Panc1 (cell line): ENCODE measurements around the gene SMIM22. TPM values are rescaled to one million over a fixed set of nuclear protein-coding genes. Genes with fewer than 3 reads are reported as not detected.

Source experiments
- ATAC-seq: fragments of 200-7000 bp; cut with Tn5 transposase; 2 replicates; pipeline ENCODE4 v1.9.1; 2020; ENCODE audit warnings: mild to moderate bottlenecking, moderate library complexity
- Bru-seq: library from RNA; stranded (reverse); fragments of 400-500 nt; gene quantifications from one replicate; lab custom pipeline; 2021; lab: Mats Ljungman, UMichigan
- BruChase-seq, 2 experiments: library from RNA; stranded (reverse); fragments of 400-500 nt; gene quantifications; one replicate each; lab custom pipeline; 2021; lab: Mats Ljungman, UMichigan
- BruUV-seq: library from RNA; stranded (reverse); fragments of 400-500 nt; replicated peaks from 2 replicates; lab custom pipeline; 2021; lab: Mats Ljungman, UMichigan
- CTCF ChIA-PET: fragments of 300-600 bp; sonication (Branson Sonifier 250); formaldehyde crosslinking; loops from one replicate; lab custom pipeline; 2022; ENCODE audit warnings: antibody characterized with exemption; lab: Charles Lee
- POLR2A ChIA-PET: fragments of 300-600 bp; sonication (Branson Sonifier 250); formaldehyde crosslinking; loops from one replicate; lab custom pipeline; 2022; ENCODE audit warnings: antibody characterized with exemption; lab: Charles Lee
- DNase-seq: peaks from one replicate; pipeline ENCODE4 v3.0.0-alpha.2; 2010; ENCODE audit warnings: low read depth, low spot score
- H3K27ac ChIP-seq: 2 replicates; pipeline ENCODE4 v1.5.1; 2011; ENCODE audit warnings: mild to moderate bottlenecking, low read length, inconsistent platforms
- H3K27me3 ChIP-seq: fragments of 200-500 bp; sonication (Bioruptor generic); 2 replicates; pipeline ENCODE4 v1.6.0; 2014; ENCODE audit warnings: low read length, inconsistent platforms; ENCODE audit not compliant: control insufficient read depth, insufficient read depth
- H3K36me3 ChIP-seq: fragments of 200-500 bp; sonication (Bioruptor generic); 2 replicates; pipeline ENCODE4 v1.5.1; 2014; ENCODE audit warnings: inconsistent platforms, mild to moderate bottlenecking, low read length, moderate library complexity; ENCODE audit not compliant: control insufficient read depth, insufficient read depth
- H3K4me1 ChIP-seq: 2 replicates; pipeline ENCODE4 v1.5.1; 2011; ENCODE audit warnings: inconsistent platforms, mild to moderate bottlenecking, low read length, moderate library complexity; ENCODE audit not compliant: control insufficient read depth, insufficient read depth
- H3K4me3 ChIP-seq, 2 experiments: 2 replicates each; pipeline ENCODE4 v1.5.1; 2011 to 2012; ENCODE audit warnings: low read depth in 2 of 2, low read length in 2 of 2, mild to moderate bottlenecking in 2 of 2, inconsistent platforms in 1 of 2, moderate library complexity in 1 of 2
- H3K9me3 ChIP-seq: fragments of 200-500 bp; sonication (Bioruptor generic); 2 replicates; pipeline ENCODE4 v1.5.1; 2014; ENCODE audit warnings: low read depth, mild to moderate bottlenecking, inconsistent platforms, low read length, moderate library complexity; ENCODE audit not compliant: control insufficient read depth, insufficient read depth
- POLR2AphosphoS5 ChIP-seq: IDR thresholded peaks from 2 replicates; pipeline ENCODE4 v1.6.1; 2012; ENCODE audit warnings: mild to moderate bottlenecking, low read depth, low read length, moderate library complexity
- SIN3A ChIP-seq: IDR thresholded peaks from 2 replicates; pipeline ENCODE4 v1.6.1; 2012; ENCODE audit warnings: low read depth, mild to moderate bottlenecking, low read length, moderate library complexity, borderline replicate concordance; ENCODE audit not compliant: insufficient read depth
- TCF7L2 ChIP-seq: IDR thresholded peaks from 2 replicates; pipeline ENCODE4 v1.6.1; 2011; ENCODE audit warnings: mild to moderate bottlenecking, low read depth, low read length, inconsistent platforms
- in situ Hi-C: cut with HindIII; loops from 2 replicates; pipeline ENCODE4 v1.10.0; 2016; ENCODE audit warnings: low sequenced_read_pairs, low pct_unique_long_range_greater_than_20kb
- intact Hi-C: fragments of 100-400 bp; cut with micrococcal nuclease; formaldehyde crosslinking; loops from one replicate; pipeline ENCODE4 v1.10.0; 2022; ENCODE audit not compliant: unreplicated experiment
- long read RNA-seq: library from polyadenylated mRNA; unstranded; transcript quantifications from one replicate; pipeline ENCODE4 v2.0.0, GENCODE V29; 2021; ENCODE audit not compliant: unreplicated experiment
- polyA plus RNA-seq: library from polyadenylated mRNA; unstranded; fragments of >200 nt; gene quantifications from one replicate; pipeline ENCODE4 v1.2.1, GENCODE V29; 2012; ENCODE audit warnings: missing spikeins; ENCODE audit not compliant: insufficient read length
- total RNA-seq: library from RNA; stranded (reverse); gene quantifications from one replicate; pipeline ENCODE4 v1.2.1, GENCODE V29; 2021; ENCODE audit not compliant: unreplicated experiment
- TF ChIP-seq, protein P1 (sequence below): fragments of 450-650 bp; IDR thresholded peaks from 2 replicates; pipeline ENCODE4 v1.5.1; 2017; ENCODE audit warnings: mild to moderate bottlenecking
- TF ChIP-seq, protein P2 (sequence below), 2 experiments: IDR thresholded peaks; 2 replicates each; pipeline ENCODE4 v1.6.1; 2011 to 2012; ENCODE audit warnings: low read depth in 2 of 2, control low read depth in 1 of 2, low read length in 1 of 2, mild to moderate bottlenecking in 1 of 2, moderate library complexity in 1 of 2; ENCODE audit not compliant: insufficient read depth in 1 of 2

Gene SMIM22, protein sequence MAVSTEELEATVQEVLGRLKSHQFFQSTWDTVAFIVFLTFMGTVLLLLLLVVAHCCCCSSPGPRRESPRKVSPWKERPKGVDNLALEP
- not detected for total RNA-seq
- polyA plus RNA-seq, result not detected
- percentile 14 among the genes with signal in this experiment for Bru-seq, nascent RNA
- not detected for BruChase-seq, experiment 1, labeled RNA remaining after a 2-hour chase
- not detected for BruChase-seq, experiment 2, labeled RNA remaining after a 6-hour chase
- long read RNA-seq, result 0 reads

DNA sequence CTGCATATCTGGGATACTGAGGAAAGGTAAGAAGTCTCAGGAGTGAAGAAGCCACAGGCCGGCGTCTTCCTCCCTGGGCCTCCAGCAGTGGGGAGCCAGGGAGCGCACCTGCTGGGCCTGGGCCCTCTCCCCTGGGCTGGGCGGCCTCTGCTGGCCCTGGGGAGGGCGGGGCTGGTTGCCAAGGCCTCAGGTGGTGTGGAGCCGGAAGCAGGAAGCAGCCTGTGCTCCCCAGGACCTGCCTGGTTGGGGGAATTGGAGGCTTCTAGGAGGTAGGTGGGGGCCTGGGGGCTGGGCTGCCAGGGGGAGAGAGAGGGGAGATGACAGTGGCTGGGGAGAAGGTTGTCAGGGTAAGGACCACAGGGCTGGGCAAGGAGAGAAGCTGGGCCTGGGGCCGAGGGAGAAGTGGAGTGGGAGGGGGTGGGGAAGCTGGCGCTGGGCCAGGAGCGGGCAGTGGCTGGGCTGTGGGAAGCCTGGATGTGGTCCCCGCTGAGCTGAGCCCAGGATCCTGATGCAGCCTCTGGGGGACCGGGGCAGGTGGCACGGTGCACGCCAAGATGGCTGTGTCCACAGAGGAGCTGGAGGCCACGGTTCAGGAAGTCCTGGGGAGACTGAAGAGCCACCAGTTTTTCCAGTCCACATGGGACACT lies at the start of gene SMIM22:
Gene SMIM22, plus strand, starts transcription at position 189 of the 647 bp plus-strand sequence. Its CDS starts 366 bp downstream, at position 555.
- Histone ChIP-seq H3K9me3 (no peaks in the 10 kb centered on the region), H3K4me1 (no peaks in the 10 kb centered on the region; the same call in 1 of the 2 replicates), H3K27ac (no peak within 1 kb of the TSS), H3K36me3 (no peaks in the 10 kb centered on the region), H3K27me3 (no peaks in the 10 kb centered on the region), H3K4me3 (no peak within 1 kb of the TSS)
- no peak for DNase-seq
- ChIA-PET CTCF (interaction anchor here (0.5 to 0.6 kb wide), 2 partner anchors 35 to 786 kb away, joined by 4 to 7 read pairs; no protein-coding TSS in a partner anchor), POLR2A (no interaction called here)
- intact Hi-C loops, result no loop called here
- ATAC-seq, result peak; percentile 13; the same call in 1 of the 2 replicates
- BruUV-seq, result no TSS peak
- TF ChIP-seq TCF7L2, result no peak
- TF ChIP-seq POLR2AphosphoS5, result no peak
- TF ChIP-seq, protein P1, sequence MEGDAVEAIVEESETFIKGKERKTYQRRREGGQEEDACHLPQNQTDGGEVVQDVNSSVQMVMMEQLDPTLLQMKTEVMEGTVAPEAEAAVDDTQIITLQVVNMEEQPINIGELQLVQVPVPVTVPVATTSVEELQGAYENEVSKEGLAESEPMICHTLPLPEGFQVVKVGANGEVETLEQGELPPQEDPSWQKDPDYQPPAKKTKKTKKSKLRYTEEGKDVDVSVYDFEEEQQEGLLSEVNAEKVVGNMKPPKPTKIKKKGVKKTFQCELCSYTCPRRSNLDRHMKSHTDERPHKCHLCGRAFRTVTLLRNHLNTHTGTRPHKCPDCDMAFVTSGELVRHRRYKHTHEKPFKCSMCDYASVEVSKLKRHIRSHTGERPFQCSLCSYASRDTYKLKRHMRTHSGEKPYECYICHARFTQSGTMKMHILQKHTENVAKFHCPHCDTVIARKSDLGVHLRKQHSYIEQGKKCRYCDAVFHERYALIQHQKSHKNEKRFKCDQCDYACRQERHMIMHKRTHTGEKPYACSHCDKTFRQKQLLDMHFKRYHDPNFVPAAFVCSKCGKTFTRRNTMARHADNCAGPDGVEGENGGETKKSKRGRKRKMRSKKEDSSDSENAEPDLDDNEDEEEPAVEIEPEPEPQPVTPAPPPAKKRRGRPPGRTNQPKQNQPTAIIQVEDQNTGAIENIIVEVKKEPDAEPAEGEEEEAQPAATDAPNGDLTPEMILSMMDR, result no peak
- TF ChIP-seq SIN3A, result no peak
- TF ChIP-seq, protein P2, sequence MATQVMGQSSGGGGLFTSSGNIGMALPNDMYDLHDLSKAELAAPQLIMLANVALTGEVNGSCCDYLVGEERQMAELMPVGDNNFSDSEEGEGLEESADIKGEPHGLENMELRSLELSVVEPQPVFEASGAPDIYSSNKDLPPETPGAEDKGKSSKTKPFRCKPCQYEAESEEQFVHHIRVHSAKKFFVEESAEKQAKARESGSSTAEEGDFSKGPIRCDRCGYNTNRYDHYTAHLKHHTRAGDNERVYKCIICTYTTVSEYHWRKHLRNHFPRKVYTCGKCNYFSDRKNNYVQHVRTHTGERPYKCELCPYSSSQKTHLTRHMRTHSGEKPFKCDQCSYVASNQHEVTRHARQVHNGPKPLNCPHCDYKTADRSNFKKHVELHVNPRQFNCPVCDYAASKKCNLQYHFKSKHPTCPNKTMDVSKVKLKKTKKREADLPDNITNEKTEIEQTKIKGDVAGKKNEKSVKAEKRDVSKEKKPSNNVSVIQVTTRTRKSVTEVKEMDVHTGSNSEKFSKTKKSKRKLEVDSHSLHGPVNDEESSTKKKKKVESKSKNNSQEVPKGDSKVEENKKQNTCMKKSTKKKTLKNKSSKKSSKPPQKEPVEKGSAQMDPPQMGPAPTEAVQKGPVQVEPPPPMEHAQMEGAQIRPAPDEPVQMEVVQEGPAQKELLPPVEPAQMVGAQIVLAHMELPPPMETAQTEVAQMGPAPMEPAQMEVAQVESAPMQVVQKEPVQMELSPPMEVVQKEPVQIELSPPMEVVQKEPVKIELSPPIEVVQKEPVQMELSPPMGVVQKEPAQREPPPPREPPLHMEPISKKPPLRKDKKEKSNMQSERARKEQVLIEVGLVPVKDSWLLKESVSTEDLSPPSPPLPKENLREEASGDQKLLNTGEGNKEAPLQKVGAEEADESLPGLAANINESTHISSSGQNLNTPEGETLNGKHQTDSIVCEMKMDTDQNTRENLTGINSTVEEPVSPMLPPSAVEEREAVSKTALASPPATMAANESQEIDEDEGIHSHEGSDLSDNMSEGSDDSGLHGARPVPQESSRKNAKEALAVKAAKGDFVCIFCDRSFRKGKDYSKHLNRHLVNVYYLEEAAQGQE (IDR thresholded peaks at IDR 0.05; ENCODE audit: insufficient read depth in 1 of 2, low read depth in 2 of 2, low read length in 1 of 2), result no peak
- in situ Hi-C loops, result no loop called here

DNA sequence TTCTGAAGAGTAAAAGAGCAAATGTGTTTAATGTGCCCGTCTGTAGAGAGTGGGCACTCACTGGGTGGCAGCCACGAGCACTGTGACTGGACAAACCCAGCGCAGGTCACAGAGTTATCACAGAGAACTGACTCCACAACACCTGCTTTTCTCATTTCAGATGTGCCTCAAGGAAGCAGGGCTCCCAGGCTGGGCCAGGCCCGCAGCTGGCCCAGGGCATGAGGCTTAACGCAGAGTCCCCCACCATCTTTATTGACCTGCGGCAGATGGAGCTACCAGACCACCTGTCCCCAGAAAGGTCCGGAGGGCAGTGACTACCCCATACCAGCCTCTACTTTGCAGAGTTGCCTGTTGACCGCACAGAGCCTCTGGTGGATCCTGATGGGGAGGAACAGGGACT lies 49.0 kb upstream of the SMIM22 start:
- Histone ChIP-seq H3K36me3 (no peaks in the 10 kb centered on the region), H3K27ac (no peak overlapping the region), H3K4me3 (no peak overlapping the region), H3K4me1 (no peaks in the 10 kb centered on the region), H3K9me3 (no peaks in the 10 kb centered on the region), H3K27me3 (no peaks in the 10 kb centered on the region)
- TF ChIP-seq, protein P2 (IDR thresholded peaks at IDR 0.05; ENCODE audit: insufficient read depth in 1 of 2, low read depth in 2 of 2, low read length in 1 of 2), result no peak
- TF ChIP-seq, protein P1, result no peak
- TF ChIP-seq POLR2AphosphoS5 (0 out of 2 replicates have a peak, but pooled peaks have one; percentile 41), SIN3A (no peak)
- DNase-seq (no peak), ATAC-seq (no peak)
- CTCF ChIA-PET, result no interaction called here
- POLR2A ChIA-PET, result no interaction called here
- in situ Hi-C loops (no loop called here), intact Hi-C loops (no loop called here)
- no TSS peak for BruUV-seq
